SK-N-SH (cell line): ENCODE data around the gene PUDP. TPM values are rescaled to one million over a fixed set of nuclear protein-coding genes. Genes with fewer than 3 reads are reported as not detected.

Source experiments
- CTCF ChIA-PET: fragments of 300-600, 350-600 bp; formaldehyde crosslinking; extraction: SDS; loops from one replicate; lab custom pipeline; 2021; lab: Yijun Ruan, JAX
- POLR2A ChIA-PET: fragments of 350-600 bp; sonication (Branson Sonifier 250); formaldehyde crosslinking; extraction: SDS; loops from one replicate; lab custom pipeline; 2020; ENCODE audit warnings: antibody characterized with exemption, inconsistent platforms; lab: Yijun Ruan, JAX
- DNase-seq: peaks from one replicate; pipeline ENCODE4 v3.0.0; 2012
- H2AFZ ChIP-seq: fragments of 200-600 bp; sonication (generic); 2 replicates; pipeline ENCODE4 v1.8.1; 2016; ENCODE audit warnings: antibody characterized with exemption, mild to moderate bottlenecking, low read depth
- H3F3A ChIP-seq: fragments of 200-600 bp; sonication (generic); replicated peaks from 2 replicates; pipeline ENCODE3; 2016; ENCODE audit warnings: antibody characterized with exemption, mild to moderate bottlenecking; ENCODE audit not compliant: insufficient read depth
- H3K27ac ChIP-seq, 2 experiments: fragments of 200-500 bp in 1 of 2; fragments of 200-600 bp in 1 of 2; sonication (Bioruptor generic) in 1 of 2; sonication (generic), shearing (Covaris generic) in 1 of 2; 2 replicates each; pipeline versions ENCODE4 v1.5.1 to v1.6.1; 2014 to 2016; ENCODE audit warnings: low read depth in 2 of 2, inconsistent platforms in 1 of 2, low read length in 1 of 2, mild to moderate bottlenecking in 1 of 2, mixed read lengths in 1 of 2
- H3K27me3 ChIP-seq: fragments of 200-600 bp; sonication (generic), shearing (Covaris generic); 2 replicates; pipeline ENCODE4 v1.6.1; 2016; ENCODE audit warnings: mixed run types; ENCODE audit not compliant: insufficient read depth
- H3K36me3 ChIP-seq, 2 experiments: fragments of 200-500 bp in 1 of 2; fragments of 200-600 bp in 1 of 2; sonication (Bioruptor generic) in 1 of 2; sonication (generic) in 1 of 2; replicated peaks in 1 of 2; 2 replicates each; pipeline versions ENCODE3 to v1.5.1; 2014 to 2016; ENCODE audit warnings: low read length in 1 of 2, mild to moderate bottlenecking in 1 of 2; ENCODE audit not compliant: insufficient read depth in 2 of 2, control insufficient read depth in 1 of 2
- H3K4me1 ChIP-seq, 2 experiments: fragments of 200-500 bp in 1 of 2; fragments of 200-600 bp in 1 of 2; sonication (Bioruptor generic) in 1 of 2; sonication (generic), shearing (Covaris generic) in 1 of 2; 2 replicates each; pipeline versions ENCODE4 v1.5.1 to v1.6.1; 2014 to 2016; ENCODE audit warnings: low read depth in 1 of 2, low read length in 1 of 2, mixed run types in 1 of 2; ENCODE audit not compliant: insufficient read depth in 2 of 2, control insufficient read depth in 1 of 2
- H3K4me2 ChIP-seq: fragments of 200-600 bp; sonication (generic), shearing (Covaris generic); 2 replicates; pipeline ENCODE4 v1.6.1; 2017; ENCODE audit warnings: mixed run types
- H3K4me3 ChIP-seq, 2 experiments: fragments of 200-500 bp in 1 of 2; fragments of 200-600 bp in 1 of 2; sonication (Bioruptor generic) in 1 of 2; sonication (generic), shearing (Covaris generic) in 1 of 2; 2 replicates each; pipeline versions ENCODE4 v1.5.1 to v1.8.1; 2014 to 2016; ENCODE audit warnings: low read depth in 2 of 2, inconsistent platforms in 1 of 2, low read length in 1 of 2, mild to moderate bottlenecking in 1 of 2, mixed read lengths in 1 of 2, moderate library complexity in 1 of 2
- H3K79me2 ChIP-seq: fragments of 200-600 bp; sonication (generic); 2 replicates; pipeline ENCODE4 v1.8.1; 2017; ENCODE audit warnings: mild to moderate bottlenecking; ENCODE audit not compliant: insufficient read depth
- H3K9ac ChIP-seq: fragments of 200-600 bp; sonication (generic); 2 replicates; pipeline ENCODE4 v1.6.1; 2017; ENCODE audit warnings: mixed run types
- H3K9me2 ChIP-seq: fragments of 200-600 bp; sonication (generic); 2 replicates; pipeline ENCODE4 v1.6.1; 2017; ENCODE audit warnings: mixed run types
- H3K9me3 ChIP-seq: fragments of 200-600 bp; sonication (generic); 2 replicates; pipeline ENCODE4 v1.6.1; 2017; ENCODE audit warnings: mixed run types, mild to moderate bottlenecking, moderate library complexity
- H4K20me1 ChIP-seq: fragments of 200-600 bp; sonication (generic); 2 replicates; pipeline ENCODE4 v1.6.1; 2017; ENCODE audit warnings: mild to moderate bottlenecking, mixed run types; ENCODE audit not compliant: insufficient read depth
- EZH2phosphoT487 ChIP-seq: fragments of 200-600 bp; sonication (generic); IDR thresholded peaks from 2 replicates; pipeline ENCODE4 v1.6.1; 2017; ENCODE audit warnings: low read depth, mixed run types, mild to moderate bottlenecking, antibody characterized with exemption, moderate library complexity, borderline replicate concordance
- FOXM1 ChIP-seq: IDR thresholded peaks from 2 replicates; pipeline ENCODE4 v1.4.0; 2012; ENCODE audit warnings: low read depth, mild to moderate bottlenecking
- GABPA ChIP-seq: IDR thresholded peaks from 2 replicates; pipeline ENCODE4 v1.4.0; 2012; ENCODE audit warnings: low read depth, mild to moderate bottlenecking
- MAX ChIP-seq: IDR thresholded peaks from 2 replicates; pipeline ENCODE4 v1.4.0; 2012; ENCODE audit warnings: low read depth
- MEF2A ChIP-seq: IDR thresholded peaks from 2 replicates; pipeline ENCODE4 v1.4.0; 2012; ENCODE audit warnings: low read depth, borderline replicate concordance
- MXI1 ChIP-seq: IDR thresholded peaks from 2 replicates; pipeline ENCODE4 v1.6.1; 2012; ENCODE audit warnings: mild to moderate bottlenecking, low read depth, low read length, improper control_type of control experiment
- PBX3 ChIP-seq: IDR thresholded peaks from 2 replicates; pipeline ENCODE4; 2012
- POLR2AphosphoS5 ChIP-seq: IDR thresholded peaks from 2 replicates; pipeline ENCODE4 v1.6.1; 2012; ENCODE audit warnings: low read depth, low read length
- RCOR1 ChIP-seq: fragments of 150-350 bp; IDR thresholded peaks from 2 replicates; pipeline ENCODE4 v1.6.1; 2017; ENCODE audit warnings: antibody characterized with exemption, low read length
- SMC3 ChIP-seq: IDR thresholded peaks from 2 replicates; pipeline ENCODE4 v1.6.1; 2012; ENCODE audit warnings: low read depth, low read length, improper control_type of control experiment
- WGBS: methylation state at CpG from one replicate; pipeline ENCODE4 v1.1.6; 2017; ENCODE audit warnings: low lambda C conversion rate; 5-methylcytosine and 5-hydroxymethylcytosine counted together
- polyA plus RNA-seq, 3 experiments: library from polyadenylated mRNA; depleted of rRNA; stranded (reverse); fragments of >200 nt; gene quantifications; 2 replicates each; pipeline ENCODE4 v1.2.3, GENCODE V29; 2012
- TF ChIP-seq, protein P1 (sequence below): fragments of 200-600 bp; sonication (generic); IDR thresholded peaks from 2 replicates; pipeline ENCODE4 v1.6.1; 2017; ENCODE audit warnings: antibody characterized with exemption, mild to moderate bottlenecking, moderate library complexity

Gene PUDP
- polyA plus RNA-seq, 1 of the 3 experiments (the other 2 are of a cell fraction): 23.0 TPM

DNA sequence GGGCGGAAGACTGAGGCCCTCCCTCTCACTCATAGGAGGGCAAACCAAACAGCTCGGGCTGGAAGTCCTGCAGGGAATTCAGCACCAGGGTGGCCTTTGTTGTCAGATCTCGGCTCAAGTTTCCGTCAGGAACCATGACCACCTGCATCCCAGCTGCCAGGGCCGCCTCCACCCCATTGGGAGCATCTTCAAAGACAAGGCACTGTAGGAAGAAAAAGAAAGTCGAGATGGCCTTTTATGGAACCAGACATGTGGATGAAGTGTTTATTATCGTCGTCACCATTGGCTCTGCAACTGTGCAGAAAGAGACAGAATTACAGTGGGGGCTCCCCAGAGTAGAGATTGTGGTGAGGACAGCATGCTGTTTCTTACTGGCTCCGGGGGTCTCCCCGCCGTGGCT, 97.7 kb downstream of the PUDP start:
- Histone ChIP-seq H3F3A (no peaks in the 10 kb centered on the region), H3K4me1 (no peaks in the 10 kb centered on the region), H3K9me2 (no peaks in the 10 kb centered on the region), H2AFZ (no peak overlapping the region), H3K27me3 (no peaks in the 10 kb centered on the region), H3K4me2 (no peak overlapping the region), H3K4me3 (no peak overlapping the region), H3K9ac (no peak overlapping the region), H3K79me2 (no peaks in the 10 kb centered on the region), H4K20me1 (no peaks in the 10 kb centered on the region), H3K9me3 (no peaks in the 10 kb centered on the region), H3K36me3 (peaks cover 5 to 6% of the 10 kb centered on the region in 2 experiments), H3K27ac (no peak overlapping the region)
- WGBS: 97% methylated on average over 11 of the region's 11 CpGs
- no peak for DNase-seq
- ChIA-PET POLR2A (no interaction called here), CTCF (interaction anchor here (1.0 kb wide), 1 partner anchor 13 kb away, joined by 3 read pairs; no protein-coding TSS in a partner anchor)
- TF ChIP-seq GABPA: no peak
- TF ChIP-seq POLR2AphosphoS5: no peak
- TF ChIP-seq MAX: no peak
- TF ChIP-seq PBX3: no peak
- TF ChIP-seq MEF2A: no peak
- no peak for TF ChIP-seq FOXM1
- no peak for TF ChIP-seq SMC3

- Histone ChIP-seq H3K79me2 (no peaks in the 10 kb centered on the region), H3K9me3 (no peaks in the 10 kb centered on the region), H3K9ac (no peak overlapping the region), H3K36me3 (peaks cover 5 to 6% of the 10 kb centered on the region in 2 experiments)
- ChIA-PET POLR2A (no interaction called here), CTCF (no interaction called here)
- no peak for DNase-seq
- TF ChIP-seq MXI1: no peak
- TF ChIP-seq EZH2phosphoT487: no peak
- TF ChIP-seq, protein P1, sequence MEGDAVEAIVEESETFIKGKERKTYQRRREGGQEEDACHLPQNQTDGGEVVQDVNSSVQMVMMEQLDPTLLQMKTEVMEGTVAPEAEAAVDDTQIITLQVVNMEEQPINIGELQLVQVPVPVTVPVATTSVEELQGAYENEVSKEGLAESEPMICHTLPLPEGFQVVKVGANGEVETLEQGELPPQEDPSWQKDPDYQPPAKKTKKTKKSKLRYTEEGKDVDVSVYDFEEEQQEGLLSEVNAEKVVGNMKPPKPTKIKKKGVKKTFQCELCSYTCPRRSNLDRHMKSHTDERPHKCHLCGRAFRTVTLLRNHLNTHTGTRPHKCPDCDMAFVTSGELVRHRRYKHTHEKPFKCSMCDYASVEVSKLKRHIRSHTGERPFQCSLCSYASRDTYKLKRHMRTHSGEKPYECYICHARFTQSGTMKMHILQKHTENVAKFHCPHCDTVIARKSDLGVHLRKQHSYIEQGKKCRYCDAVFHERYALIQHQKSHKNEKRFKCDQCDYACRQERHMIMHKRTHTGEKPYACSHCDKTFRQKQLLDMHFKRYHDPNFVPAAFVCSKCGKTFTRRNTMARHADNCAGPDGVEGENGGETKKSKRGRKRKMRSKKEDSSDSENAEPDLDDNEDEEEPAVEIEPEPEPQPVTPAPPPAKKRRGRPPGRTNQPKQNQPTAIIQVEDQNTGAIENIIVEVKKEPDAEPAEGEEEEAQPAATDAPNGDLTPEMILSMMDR: peak; percentile 32; the same call in 1 of the 2 replicates
- TF ChIP-seq RCOR1: no peak
- TF ChIP-seq, all 33 proteins: peak for 1
- H3K27me3 ChIP-seq: no peaks in the 10 kb centered on the region
- H3K4me3 ChIP-seq: no peak overlapping the region
- WGBS: 96% methylated on average over 4 of the region's 4 CpGs
- H3K27ac ChIP-seq: no peak overlapping the region
- no peak overlapping the region for H2AFZ ChIP-seq
- no peaks in the 10 kb centered on the region for H4K20me1 ChIP-seq
- peaks cover 14% of the 10 kb centered on the region for H3F3A ChIP-seq
- peaks cover 0 to 10% of the 10 kb centered on the region in 2 experiments; a peak in 1 of 4 replicates for H3K4me1 ChIP-seq
- H3K4me2 ChIP-seq: no peak overlapping the region
- H3K9me2 ChIP-seq: no peaks in the 10 kb centered on the region
Measured at GRCh38 chrX:7047951-7048350, 100.0 kb downstream of the PUDP start.
